HG02852 (cell line): ENCODE data around the gene PPP2R3A.
A peak's percentile ranks its signal among the peaks of the same experiment; 100 is the strongest.
"Not testable (repeated sequence)": the region's sequence is repeated elsewhere in the genome, so short reads cannot be mapped to it uniquely, and the experiment has no call there.

ENCODE experiments used
- ATAC-seq: cut with Tn5 transposase; IDR thresholded peaks from one replicate; pipeline ENCODE4 v1.9.1; 2021; ENCODE audit warnings: mild to moderate bottlenecking, moderate library complexity; ENCODE audit not compliant: unreplicated experiment

Gene PPP2R3A

GRCh38 chr3:136083641-136084382, 118.3 kb downstream of the PPP2R3A start:
- ATAC-seq: not testable (repeated sequence)

- ATAC-seq: not testable (repeated sequence)
These were observed 119.5 kb downstream of the PPP2R3A start for GRCh38 chr3:136085067-136085466.

GRCh38 chr3:136093771-136094170, 128.2 kb downstream of the PPP2R3A start:
- no peak for ATAC-seq

- ATAC-seq: no peak
These were observed 139.5 kb downstream of the PPP2R3A start for GRCh38 chr3:136105044-136105443.

GRCh38 chr3:136106101-136106500, 140.6 kb downstream of the PPP2R3A start:
- no peak for ATAC-seq

DNA sequence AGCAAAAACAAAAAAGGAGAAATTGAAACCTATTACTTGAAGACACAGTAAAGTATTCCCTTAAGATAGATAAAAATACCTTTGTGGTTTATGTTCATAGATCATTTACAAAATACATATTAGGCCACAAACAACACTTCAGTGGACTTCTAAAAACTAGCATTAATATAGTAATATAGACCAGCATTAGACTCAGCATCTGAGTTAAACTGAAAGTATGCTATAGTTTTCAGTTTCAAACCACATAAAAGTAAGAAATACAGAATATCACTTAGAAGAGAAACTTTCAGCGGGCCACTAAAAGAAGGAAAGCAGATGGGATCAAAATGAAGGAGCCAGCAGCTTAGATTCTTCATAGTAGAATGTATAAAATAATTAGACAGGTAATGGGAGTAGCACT, 144.0 kb downstream of the PPP2R3A start:
- peak; percentile 98 for ATAC-seq

- ATAC-seq: no peak
These were observed 145.0 kb downstream of the PPP2R3A start for GRCh38 chr3:136110481-136110880.

DNA sequence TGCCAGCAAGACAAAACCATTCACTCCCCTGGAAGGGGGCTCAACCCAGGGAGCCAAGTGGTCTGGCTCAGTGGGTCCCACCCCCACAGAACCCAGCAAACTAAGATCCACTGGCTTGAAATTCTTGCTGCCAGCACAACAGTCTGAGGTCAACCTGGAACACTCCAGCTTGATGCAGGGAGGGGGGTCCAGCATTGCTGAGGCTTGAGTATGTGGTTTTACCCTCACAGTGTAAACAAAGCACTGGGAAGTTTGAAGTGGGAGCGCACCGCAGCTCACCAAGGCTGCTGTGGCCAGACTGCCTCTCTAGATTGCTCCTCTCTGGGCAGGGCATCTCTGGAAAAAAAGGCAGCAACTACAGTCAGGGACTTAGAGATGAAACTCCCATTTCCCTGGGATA, 148.9 kb downstream of the PPP2R3A start:
- no peak for ATAC-seq

- not testable (repeated sequence) for ATAC-seq
These were observed 153.8 kb downstream of the PPP2R3A start for GRCh38 chr3:136119332-136119731.

GRCh38 chr3:136119783-136120182, 154.3 kb downstream of the PPP2R3A start:
- ATAC-seq: not testable (repeated sequence)

GRCh38 chr3:136120373-136121348, 155.1 kb downstream of the PPP2R3A start:
- ATAC-seq: peak; percentile 88

GRCh38 chr3:136122006-136122405, 156.5 kb downstream of the PPP2R3A start:
- ATAC-seq: no peak

DNA sequence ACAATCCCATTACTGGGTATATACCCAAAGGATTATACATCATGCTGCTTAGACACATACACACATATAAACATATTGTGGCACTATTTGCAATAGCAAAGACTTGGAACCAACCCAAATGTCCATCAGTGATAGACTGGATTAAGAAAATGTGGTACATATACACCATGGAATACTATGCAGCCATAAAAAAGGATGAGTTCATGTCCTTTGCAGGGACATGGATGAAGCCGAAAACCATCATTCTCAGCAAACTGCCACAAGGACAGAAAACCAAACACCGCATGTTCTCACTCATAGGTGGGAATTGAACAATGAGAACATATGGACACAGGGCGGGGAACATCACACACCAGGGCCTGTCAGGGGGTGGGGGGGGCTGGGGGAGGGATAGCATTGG, 166.1 kb downstream of the PPP2R3A start:
- not testable (repeated sequence) for ATAC-seq

DNA sequence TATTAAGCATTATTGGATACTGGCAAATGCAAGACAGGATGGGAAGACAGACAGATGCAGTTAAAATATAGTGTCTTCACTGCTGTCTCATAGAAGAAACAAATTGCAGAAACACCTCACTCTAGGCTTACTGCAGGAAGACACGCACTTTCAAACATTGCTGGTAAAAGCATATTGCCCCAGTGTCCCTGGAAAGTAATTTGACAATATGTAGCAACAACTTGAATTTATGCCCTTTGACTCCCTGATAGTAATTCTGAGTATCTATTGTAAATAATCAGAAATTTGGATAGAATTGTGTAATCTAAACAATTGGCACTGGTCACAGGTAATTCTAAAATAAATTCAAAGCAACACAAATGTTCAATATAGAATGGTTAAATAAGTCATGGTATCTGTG, 168.6 kb downstream of the PPP2R3A start:
- ATAC-seq: no peak

DNA sequence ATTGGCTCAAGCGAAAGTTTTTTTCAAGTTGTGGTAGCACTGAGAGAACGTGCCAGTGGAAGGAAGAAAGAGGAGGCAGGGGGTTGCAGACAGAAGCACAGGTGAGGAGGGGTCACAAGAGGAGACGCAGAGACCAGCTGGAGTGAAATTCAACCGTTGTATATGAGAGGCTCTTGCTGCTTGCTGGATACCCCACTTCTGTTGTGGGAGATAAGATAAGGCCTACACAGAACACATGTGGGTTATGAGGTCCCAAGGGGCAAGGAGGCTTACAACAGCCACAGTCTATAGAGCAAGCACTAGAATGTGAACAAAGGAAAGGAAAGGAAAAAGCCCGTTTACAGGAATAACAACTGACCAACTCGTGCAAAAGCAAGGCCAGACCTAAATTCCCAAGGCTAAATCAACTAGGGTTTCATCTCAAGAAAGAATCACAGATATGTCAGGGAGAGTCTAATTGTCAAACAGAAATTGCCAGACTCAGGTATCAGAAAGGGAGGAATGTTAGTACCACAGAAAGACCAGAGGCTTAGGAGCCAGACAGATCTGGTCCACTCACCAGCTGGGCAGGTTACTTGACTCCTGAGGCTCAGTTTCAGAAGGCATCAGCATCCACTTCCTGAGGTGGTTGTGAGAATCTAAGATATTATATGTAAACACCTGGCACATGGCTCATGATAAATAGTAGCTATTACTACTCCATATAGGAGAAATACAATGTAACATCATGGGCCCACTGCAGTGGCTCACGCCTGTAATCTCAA, 169.7 kb downstream of the PPP2R3A start:
- ATAC-seq: no peak

DNA sequence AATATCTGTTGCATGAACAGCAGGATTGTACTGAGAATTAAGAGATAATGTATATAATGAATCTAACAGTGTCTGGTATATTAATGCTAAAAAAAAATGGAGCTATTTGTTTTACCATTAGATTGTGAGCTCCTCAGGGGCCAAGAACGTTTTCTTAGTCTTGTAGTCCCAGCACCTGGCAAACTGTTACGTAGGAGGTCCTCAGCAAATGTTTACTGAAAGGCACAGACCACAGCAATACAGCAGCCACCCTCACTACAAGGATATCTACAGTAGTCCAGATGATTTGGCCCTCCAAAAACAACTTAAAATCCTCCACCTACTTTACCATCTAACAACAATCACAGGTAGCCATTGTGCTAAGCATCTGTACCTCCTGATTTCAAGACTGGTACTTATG, 170.9 kb downstream of the PPP2R3A start:
- ATAC-seq: no peak

- no peak for ATAC-seq
These were observed 175.8 kb downstream of the PPP2R3A start for GRCh38 chr3:136141291-136141785.

- ATAC-seq: no peak
These were observed 176.4 kb downstream of the PPP2R3A start for GRCh38 chr3:136141891-136142290.

GRCh38 chr3:136142592-136142991, 177.1 kb downstream of the PPP2R3A start:
- no peak for ATAC-seq

DNA sequence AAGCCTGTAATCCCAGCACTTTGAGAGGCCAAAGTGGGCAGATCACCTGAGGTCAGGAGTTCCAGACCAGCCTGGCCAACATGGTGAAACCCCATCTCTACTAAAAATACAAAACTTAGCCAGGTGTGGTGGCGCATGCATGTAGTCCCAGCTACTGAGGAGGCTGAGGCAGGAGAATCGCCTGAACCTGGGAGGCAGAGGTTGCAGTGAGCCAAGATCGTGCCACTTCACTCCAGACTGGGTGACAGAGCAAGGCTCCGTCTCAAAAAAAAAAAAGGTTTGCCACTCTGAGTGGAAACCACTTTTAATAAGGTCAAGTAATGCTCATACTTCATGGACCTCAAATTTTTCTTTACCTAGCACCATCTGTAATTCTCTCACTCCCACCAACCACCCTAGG, 178.9 kb downstream of the PPP2R3A start:
- not testable (repeated sequence) for ATAC-seq
